ENCODE results near the gene RING1.

DNA sequence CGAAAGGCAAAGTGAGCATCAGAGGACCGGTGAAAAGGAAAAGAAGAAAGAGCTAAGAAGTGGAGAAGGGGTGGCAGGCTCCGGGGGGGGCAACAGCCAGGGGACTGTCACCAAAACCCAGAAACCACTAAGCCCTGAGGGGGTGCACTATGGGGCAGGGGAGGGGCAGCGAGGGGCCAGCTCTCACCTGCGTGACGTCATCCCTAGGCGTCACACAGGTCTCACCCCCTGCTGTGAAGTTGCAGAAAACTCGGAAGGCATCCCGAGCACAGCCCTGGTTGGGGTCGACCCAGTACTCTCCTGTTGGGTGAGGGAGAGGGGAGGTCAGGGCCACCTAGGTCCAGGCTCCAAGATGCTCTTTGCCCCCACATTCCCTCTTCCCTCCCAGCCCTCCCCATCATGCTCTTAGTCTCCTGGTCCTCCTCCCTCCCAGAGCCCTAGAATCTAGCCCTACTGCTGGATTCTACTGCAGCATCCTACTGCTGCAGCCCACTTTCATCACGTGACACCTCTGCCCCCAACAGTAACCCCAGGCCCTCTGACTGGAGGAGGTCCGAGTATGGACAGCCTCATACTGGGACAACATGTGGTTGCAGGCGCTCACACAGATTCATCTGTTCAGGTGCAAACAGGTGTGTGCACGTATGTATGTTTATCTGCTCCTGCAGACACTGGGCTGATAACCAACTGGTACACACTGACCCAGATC is 43.5 kb upstream of the RING1 start:
- no peak for TF ChIP-seq POLR2A (IDR thresholded peaks at IDR 0.05; ENCODE audit: low read depth, low read length)
- no peak for TF ChIP-seq TAF1 (IDR thresholded peaks at IDR 0.05; ENCODE audit: low read depth, low read length)
- no peak for TF ChIP-seq PAX5 (IDR thresholded peaks at IDR 0.05; ENCODE audit: insufficient read depth, low read length, severe bottlenecking)
- no peak for TF ChIP-seq POLR2AphosphoS5 (IDR thresholded peaks at IDR 0.05; ENCODE audit: low read depth, low read length)
- TF ChIP-seq SPI1 (IDR thresholded peaks at IDR 0.05; ENCODE audit: low read depth, low read length): no peak

Data from GM12891 (cell line).